ENCODE results near the gene KIF21B. TPM values are rescaled to one million over a fixed set of nuclear protein-coding genes. Genes with fewer than 3 reads are reported as not detected.

Gene KIF21B
- total RNA-seq, 6 experiments from 2014 or later: 0.75 to 4.4 (median 1.4) TPM

DNA sequence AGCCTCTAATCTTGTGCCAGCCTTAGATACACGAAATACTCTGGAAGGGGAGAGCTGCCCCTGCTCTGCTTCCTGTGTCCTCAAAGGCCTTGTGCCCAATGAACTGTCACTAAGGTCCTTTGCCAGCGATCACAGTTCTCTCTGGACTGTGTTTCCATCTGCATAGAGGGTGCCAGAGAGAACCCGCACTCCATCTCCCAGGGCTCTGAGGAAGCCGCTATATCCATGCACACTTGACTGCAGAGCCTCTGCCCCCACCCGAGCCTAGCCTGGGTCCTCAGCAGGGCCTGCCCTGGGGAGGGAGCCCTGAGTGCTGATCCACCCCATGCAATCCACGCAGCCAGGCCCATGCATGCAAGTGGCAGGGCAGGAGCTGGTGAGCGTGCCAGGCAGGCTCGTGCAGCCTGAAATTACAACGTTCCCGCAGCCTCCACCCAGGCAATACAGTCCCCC lies 30.6 kb upstream of the KIF21B start:
- H3K4me3 ChIP-seq: no peak overlapping the region
- DNase-seq: no peak
- intact Hi-C loops (cut with DNase I): no loop called here
- H3K36me3 ChIP-seq: no peaks in the 10 kb centered on the region
- H3K27me3 ChIP-seq: no peaks in the 10 kb centered on the region
- no peak for ATAC-seq
- WGBS (ENCODE audit: insufficient coverage, low coverage, low lambda C conversion rate, missing lambda C conversion rate): 85% methylated on average over 4 of the region's 10 CpGs
- TF ChIP-seq POLR2A (IDR thresholded peaks at IDR 0.05): no peak
- TF ChIP-seq, protein P1, sequence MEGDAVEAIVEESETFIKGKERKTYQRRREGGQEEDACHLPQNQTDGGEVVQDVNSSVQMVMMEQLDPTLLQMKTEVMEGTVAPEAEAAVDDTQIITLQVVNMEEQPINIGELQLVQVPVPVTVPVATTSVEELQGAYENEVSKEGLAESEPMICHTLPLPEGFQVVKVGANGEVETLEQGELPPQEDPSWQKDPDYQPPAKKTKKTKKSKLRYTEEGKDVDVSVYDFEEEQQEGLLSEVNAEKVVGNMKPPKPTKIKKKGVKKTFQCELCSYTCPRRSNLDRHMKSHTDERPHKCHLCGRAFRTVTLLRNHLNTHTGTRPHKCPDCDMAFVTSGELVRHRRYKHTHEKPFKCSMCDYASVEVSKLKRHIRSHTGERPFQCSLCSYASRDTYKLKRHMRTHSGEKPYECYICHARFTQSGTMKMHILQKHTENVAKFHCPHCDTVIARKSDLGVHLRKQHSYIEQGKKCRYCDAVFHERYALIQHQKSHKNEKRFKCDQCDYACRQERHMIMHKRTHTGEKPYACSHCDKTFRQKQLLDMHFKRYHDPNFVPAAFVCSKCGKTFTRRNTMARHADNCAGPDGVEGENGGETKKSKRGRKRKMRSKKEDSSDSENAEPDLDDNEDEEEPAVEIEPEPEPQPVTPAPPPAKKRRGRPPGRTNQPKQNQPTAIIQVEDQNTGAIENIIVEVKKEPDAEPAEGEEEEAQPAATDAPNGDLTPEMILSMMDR (IDR thresholded peaks at IDR 0.05): no peak
- no peak overlapping the region for H3K27ac ChIP-seq
- H3K9me3 ChIP-seq: no peaks in the 10 kb centered on the region
- H3K4me1 ChIP-seq: peaks cover 0 to 6% (median 0%) of the 10 kb centered on the region in 4 donors

GRCh38 chr1:201053155-201053860 lies 29.8 kb upstream of the KIF21B start:
- Histone ChIP-seq H3K27ac (no peak overlapping the region), H3K27me3 (no peaks in the 10 kb centered on the region), H3K9me3 (no peaks in the 10 kb centered on the region), H3K4me3 (no peak overlapping the region), H3K36me3 (no peaks in the 10 kb centered on the region), H3K4me1 (peaks cover 0 to 6% (median 0%) of the 10 kb centered on the region in 4 donors)
- ATAC-seq (no peak), DNase-seq (no peak)
- TF ChIP-seq, protein P1 (IDR thresholded peaks at IDR 0.05): no peak
- no peak for TF ChIP-seq POLR2A (IDR thresholded peaks at IDR 0.05)
- intact Hi-C loops (cut with DNase I): no loop called here
- 92% methylated on average over 5 of the region's 22 CpGs for WGBS (ENCODE audit: insufficient coverage, low coverage, low lambda C conversion rate, missing lambda C conversion rate)

DNA sequence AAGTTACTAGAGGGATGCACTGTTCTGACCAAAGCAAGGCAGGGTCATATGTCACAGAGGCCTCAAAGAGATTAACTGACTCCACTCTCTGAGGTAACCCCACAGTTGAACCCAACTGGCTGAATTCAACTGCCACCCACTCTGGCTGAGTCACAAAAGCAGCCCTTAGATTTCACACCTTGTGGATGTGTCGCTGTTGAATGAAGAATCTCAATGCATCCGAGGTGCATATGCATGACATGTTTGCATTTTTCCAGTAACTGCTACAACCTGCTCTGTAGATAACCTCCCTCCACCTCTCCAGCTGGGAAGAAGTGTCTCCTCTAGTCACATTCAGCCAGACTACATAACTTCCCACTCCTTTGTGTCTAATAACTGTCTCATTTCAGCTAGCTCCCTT lies 27.9 kb upstream of the KIF21B start:
- H3K4me3 ChIP-seq: no peak overlapping the region
- ATAC-seq (no peak), DNase-seq (no peak)
- H3K4me1 ChIP-seq: peaks cover 0 to 6% (median 0%) of the 10 kb centered on the region in 4 donors
- no peaks in the 10 kb centered on the region for H3K36me3 ChIP-seq
- no peaks in the 10 kb centered on the region for H3K9me3 ChIP-seq
- H3K27ac ChIP-seq: no peak overlapping the region
- H3K27me3 ChIP-seq: no peaks in the 10 kb centered on the region
- WGBS (ENCODE audit: insufficient coverage, low coverage, low lambda C conversion rate, missing lambda C conversion rate): no CpG with 5 or more reads among the region's 2 CpGs
- TF ChIP-seq, protein P1 (IDR thresholded peaks at IDR 0.05): no peak
- no peak for TF ChIP-seq POLR2A (IDR thresholded peaks at IDR 0.05)
- intact Hi-C loops (cut with DNase I): no loop called here

GRCh38 chr1:201050515-201051277 lies 27.2 kb upstream of the KIF21B start:
- Histone ChIP-seq H3K4me3 (no peak overlapping the region), H3K27me3 (no peaks in the 10 kb centered on the region), H3K4me1 (peaks cover 0 to 5% (median 0%) of the 10 kb centered on the region in 4 donors), H3K27ac (no peak overlapping the region), H3K9me3 (no peaks in the 10 kb centered on the region), H3K36me3 (no peaks in the 10 kb centered on the region)
- ATAC-seq (peak in 3 of 4 donors; percentile 12 to 44 (median 35)), DNase-seq (no peak)
- WGBS (ENCODE audit: insufficient coverage, low coverage, low lambda C conversion rate, missing lambda C conversion rate): no CpG with 5 or more reads among the region's 5 CpGs
- no peak for TF ChIP-seq POLR2A (IDR thresholded peaks at IDR 0.05)
- TF ChIP-seq, protein P1 (IDR thresholded peaks at IDR 0.05): no peak
- intact Hi-C loops (cut with DNase I): no loop called here

Measured in right lobe of liver (tissue), 6 donors.